ENCODE results near the gene ARF6.
"Not testable (repeated sequence)": the region's sequence is repeated elsewhere in the genome, so short reads cannot be mapped to it uniquely, and the experiment has no call there.

The ARF6 gene

DNA sequence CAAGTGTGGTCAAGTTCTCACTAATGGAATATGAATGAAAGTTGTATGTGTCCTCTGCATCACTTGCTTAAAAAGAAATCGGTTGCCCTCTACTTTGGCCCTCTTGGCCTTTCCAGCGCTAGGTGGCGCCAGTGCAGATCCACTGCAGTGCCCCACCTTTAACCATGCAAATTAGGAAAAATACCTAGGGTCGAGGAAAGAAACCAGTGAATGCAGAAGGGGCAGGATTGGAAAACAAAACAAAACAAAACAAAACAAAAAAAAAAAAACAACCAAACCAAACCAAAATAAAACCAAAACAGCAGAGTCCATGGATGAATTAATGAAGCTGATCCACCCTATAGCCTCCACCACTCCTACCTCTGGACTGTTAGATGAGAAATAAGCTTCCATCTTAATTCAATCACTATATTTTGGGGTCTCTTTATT is 27.4 kb upstream of the ARF6 start:
- peak; percentile 80 for DNase-seq (ENCODE audit: low read depth)
- H3K4me3 ChIP-seq (ENCODE audit: low read depth, low read length), result no peak overlapping the region
- TF ChIP-seq, protein P1, sequence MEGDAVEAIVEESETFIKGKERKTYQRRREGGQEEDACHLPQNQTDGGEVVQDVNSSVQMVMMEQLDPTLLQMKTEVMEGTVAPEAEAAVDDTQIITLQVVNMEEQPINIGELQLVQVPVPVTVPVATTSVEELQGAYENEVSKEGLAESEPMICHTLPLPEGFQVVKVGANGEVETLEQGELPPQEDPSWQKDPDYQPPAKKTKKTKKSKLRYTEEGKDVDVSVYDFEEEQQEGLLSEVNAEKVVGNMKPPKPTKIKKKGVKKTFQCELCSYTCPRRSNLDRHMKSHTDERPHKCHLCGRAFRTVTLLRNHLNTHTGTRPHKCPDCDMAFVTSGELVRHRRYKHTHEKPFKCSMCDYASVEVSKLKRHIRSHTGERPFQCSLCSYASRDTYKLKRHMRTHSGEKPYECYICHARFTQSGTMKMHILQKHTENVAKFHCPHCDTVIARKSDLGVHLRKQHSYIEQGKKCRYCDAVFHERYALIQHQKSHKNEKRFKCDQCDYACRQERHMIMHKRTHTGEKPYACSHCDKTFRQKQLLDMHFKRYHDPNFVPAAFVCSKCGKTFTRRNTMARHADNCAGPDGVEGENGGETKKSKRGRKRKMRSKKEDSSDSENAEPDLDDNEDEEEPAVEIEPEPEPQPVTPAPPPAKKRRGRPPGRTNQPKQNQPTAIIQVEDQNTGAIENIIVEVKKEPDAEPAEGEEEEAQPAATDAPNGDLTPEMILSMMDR (conservative IDR thresholded peaks at IDR 0.05; ENCODE audit: low read depth, low read length), result peak; percentile 96

DNA sequence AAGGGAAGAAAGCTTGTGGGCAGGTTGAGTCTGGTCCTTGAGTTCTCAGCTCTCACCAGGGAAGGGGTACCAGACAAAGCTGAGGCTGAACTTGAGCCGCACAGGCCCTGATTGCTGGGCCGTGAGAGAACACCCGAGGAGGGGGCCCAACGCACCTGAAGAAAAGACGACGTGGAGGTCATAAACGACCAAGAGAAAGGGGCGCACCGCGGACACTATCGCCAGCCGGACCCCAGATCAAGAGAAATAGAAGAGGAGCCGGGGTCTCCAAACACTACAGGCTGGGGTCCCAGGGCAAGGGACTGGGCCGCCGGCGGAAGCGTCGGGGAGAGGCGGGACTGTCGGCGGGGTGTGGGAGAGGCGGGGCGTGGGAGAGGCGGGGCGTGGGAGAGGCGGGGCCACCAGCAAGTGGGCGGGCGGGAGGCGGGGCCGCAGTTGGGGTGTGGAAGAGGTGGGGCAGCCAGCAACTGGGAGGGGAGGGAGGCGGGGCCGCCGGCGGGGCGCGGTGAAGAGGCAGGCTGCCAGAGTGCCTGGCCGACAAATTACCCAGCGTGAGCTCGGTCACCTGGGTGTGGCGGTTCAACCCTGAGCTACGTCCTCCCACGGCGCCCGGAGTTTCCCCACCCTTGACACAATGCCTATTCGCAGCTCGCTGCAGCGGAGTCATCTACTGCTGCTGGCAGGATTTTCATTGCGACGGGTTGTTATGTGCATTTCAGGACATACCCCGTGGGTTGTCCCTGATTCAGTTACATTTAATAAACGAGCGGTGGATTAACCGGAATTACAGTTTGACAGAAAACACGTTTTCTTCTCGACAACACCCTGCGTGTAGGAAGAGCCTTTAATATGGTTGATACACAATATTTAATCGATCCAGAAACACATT is 24.8 kb upstream of the ARF6 start:
- H3K4me3 ChIP-seq (ENCODE audit: low read depth, low read length), result peak overlapping the region; percentile 70
- TF ChIP-seq, protein P1 (conservative IDR thresholded peaks at IDR 0.05; ENCODE audit: low read depth, low read length), result no peak

DNA sequence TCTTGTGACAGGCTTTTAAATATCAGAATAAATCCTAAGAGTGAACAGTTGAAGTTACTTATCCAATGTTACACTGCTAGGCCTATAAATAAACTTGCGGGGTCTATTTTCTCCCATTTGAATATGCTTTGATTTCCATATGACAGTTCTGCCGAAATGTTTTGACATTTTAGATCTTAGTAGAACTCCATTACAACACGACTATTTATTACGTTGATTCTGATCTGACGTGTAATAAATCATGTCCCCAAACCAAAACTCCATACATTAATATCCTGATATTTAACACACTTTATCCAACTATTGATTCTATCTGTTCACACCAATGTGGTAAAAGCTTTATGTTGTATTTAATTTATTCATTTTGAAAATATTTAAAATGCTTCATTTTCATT is 24.2 kb upstream of the ARF6 start:
- H3K4me3 ChIP-seq (ENCODE audit: low read depth, low read length), result peak overlapping the region; percentile 70
- no peak for DNase-seq (ENCODE audit: low read depth)
- TF ChIP-seq, protein P1 (conservative IDR thresholded peaks at IDR 0.05; ENCODE audit: low read depth, low read length), result no peak

More for the DNA sequence above, 24.8 kb upstream of the ARF6 start:
- peak; percentile 96 for DNase-seq (ENCODE audit: low read depth)

DNA sequence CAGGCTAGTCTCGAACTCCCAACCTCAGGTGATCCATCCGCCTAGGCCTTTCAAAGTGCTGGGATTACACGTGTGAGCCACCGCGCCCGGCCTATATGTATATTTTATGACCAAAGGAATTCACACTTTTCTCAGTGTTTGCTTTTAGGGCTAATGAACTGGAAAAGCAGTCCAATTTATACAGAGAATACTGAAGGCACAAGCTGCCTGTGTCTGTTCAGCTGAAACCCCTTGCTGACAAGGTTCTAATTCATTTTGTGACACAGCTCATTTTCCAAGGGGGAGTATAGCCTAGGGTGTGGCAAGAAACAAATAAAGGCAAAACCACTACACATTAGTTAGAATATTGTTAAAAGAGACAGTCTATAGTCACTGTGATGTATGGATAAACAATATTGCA is 22.0 kb upstream of the ARF6 start:
- DNase-seq (ENCODE audit: low read depth), result no peak
- no peak overlapping the region for H3K4me3 ChIP-seq (ENCODE audit: low read depth, low read length)
- TF ChIP-seq, protein P1 (conservative IDR thresholded peaks at IDR 0.05; ENCODE audit: low read depth, low read length), result no peak

DNA sequence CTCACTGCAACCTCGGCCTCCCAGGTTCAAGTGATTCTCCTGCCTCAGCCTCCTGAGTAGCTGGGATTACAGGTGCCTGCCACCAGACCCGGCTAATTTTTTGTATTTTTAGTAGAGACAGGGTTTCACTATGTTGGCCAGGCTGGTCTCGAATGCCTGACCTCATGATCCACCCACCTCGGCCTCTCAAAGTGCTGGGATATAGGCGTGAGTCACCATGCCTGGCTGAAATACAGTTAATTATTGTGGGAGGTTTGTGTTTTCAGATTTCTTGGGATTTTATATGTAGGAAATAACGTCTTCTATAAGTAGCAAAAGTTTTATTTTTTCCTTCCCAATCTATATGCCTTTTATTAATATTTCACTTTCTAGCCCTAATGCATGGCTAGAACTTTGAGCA is 19.3 kb upstream of the ARF6 start:
- not testable (repeated sequence) for DNase-seq (ENCODE audit: low read depth)

DNA sequence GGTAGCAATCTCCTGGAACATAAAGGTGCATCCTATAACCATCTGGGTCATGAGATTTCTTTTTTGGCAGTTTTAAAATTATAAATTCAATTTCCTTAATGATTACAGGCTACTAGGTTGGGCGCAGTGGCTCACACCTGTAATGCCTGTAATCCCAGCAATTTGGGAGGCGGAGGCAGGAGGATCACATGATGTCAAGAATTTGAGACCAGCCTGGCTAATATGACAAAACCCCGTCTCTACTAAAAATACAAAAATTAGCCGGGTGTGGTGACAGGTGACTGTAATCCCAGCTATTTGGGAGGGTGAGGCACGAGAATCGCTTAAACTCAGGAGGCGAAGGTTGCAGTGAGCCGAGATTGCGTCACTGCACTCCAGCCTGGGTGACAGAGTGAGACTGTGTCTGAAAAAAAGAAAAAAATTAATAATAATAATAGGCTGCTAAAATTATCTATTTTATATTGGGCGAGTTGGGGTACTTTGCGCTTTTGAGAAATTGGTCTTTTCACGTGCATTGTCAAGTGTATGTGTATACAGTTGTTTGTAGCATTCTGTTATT is 17.2 kb upstream of the ARF6 start:
- no peak for DNase-seq (ENCODE audit: low read depth)
- H3K4me3 ChIP-seq (ENCODE audit: low read depth, low read length), result no peak overlapping the region
- TF ChIP-seq, protein P1 (conservative IDR thresholded peaks at IDR 0.05; ENCODE audit: low read depth, low read length), result no peak

More for the DNA sequence above, 19.3 kb upstream of the ARF6 start:
- not testable (repeated sequence) for H3K4me3 ChIP-seq (ENCODE audit: low read depth, low read length)

DNA sequence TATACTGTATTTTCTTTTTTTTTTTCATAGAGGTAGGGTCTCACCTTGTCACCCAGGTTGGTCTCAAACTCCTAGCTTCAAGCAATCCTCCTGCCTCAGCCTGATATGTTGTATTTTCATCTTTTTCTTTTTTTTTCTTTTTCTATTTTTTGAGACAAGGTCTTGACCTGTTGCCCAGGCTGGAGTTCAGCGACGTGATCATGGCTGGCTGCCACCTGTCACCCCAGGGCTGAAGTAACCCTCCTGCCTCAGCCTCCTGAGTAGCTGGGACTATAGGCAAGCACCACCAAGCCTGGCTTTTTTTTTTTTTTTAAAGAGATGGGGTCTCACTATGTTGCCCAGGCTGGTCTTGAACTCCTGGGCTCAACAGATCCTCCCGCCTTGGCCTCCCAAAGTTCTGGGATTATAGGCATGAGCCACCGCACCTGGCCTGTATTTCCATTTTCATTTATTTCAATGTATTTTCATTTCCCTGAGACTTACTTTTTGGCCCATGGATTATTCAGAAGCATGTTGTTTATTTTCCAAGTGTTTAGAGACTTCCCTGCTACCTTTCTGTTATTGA is 16.2 kb upstream of the ARF6 start:
- DNase-seq (ENCODE audit: low read depth), result no peak
- no peak overlapping the region for H3K4me3 ChIP-seq (ENCODE audit: low read depth, low read length)

More for the DNA sequence above, 16.2 kb upstream of the ARF6 start:
- TF ChIP-seq, protein P1 (conservative IDR thresholded peaks at IDR 0.05; ENCODE audit: low read depth, low read length), result no peak
